Naive thymus-derived CD8-positive, alpha-beta T cell (primary cell): ENCODE data around the gene AP2A2. TPM values are rescaled to one million over a fixed set of nuclear protein-coding genes. Genes with fewer than 3 reads are reported as not detected.
"Not testable (repeated sequence)": the region's sequence is repeated elsewhere in the genome, so short reads cannot be mapped to it uniquely, and the experiment has no call there.

Source experiments
- ATAC-seq, 2 donors: fragments of 150-1000 bp; cut with Tn5 transposase in 1 of 2; sonication (Bioruptor Pico), chemical (Tn5 transposase) in 1 of 2; 1 replicate in 1 of 2; 2 replicates in 1 of 2; pipeline ENCODE4 v1.10.0; 2021; ENCODE audit warnings: mild to moderate bottlenecking in 2 of 2, moderate library complexity in 2 of 2
- POLR2A ChIA-PET: fragments of 350-600 bp; sonication (Branson Sonifier 250); formaldehyde crosslinking; loops from one replicate; lab custom pipeline; 2021; ENCODE audit warnings: antibody characterized with exemption; lab: Charles Lee
- DNase-seq, 10 donors: peaks; one replicate each; pipeline versions ENCODE4 v3.0.0 to v3.0.0-alpha.2; 2020 to 2022
- H3K27ac Mint-ChIP-seq, 10 donors: one replicate each; pipeline ENCODE4 v1.8.0; 2020 to 2022; ENCODE audit warnings: mild to moderate bottlenecking in 10 of 10, mixed read lengths in 10 of 10, moderate library complexity in 4 of 10, inconsistent platforms in 1 of 10
- H3K27me3 Mint-ChIP-seq, 5 donors: one replicate each; pipeline ENCODE4 v1.8.0; 2021 to 2022; ENCODE audit warnings: mixed read lengths in 5 of 5
- H3K36me3 Mint-ChIP-seq, 3 donors: one replicate each; pipeline ENCODE4 v1.8.0; 2020 to 2022; ENCODE audit warnings: mixed read lengths in 3 of 3, mild to moderate bottlenecking in 2 of 3, inconsistent platforms in 1 of 3
- H3K4me1 Mint-ChIP-seq, 4 donors: one replicate each; pipeline ENCODE4 v1.8.0; 2021 to 2022; ENCODE audit warnings: mixed read lengths in 4 of 4
- H3K4me3 Mint-ChIP-seq, 10 donors: one replicate each; pipeline ENCODE4 v1.8.0; 2020 to 2022; ENCODE audit warnings: mild to moderate bottlenecking in 10 of 10, mixed read lengths in 10 of 10, moderate library complexity in 6 of 10, inconsistent platforms in 1 of 10
- H3K9me3 Mint-ChIP-seq, 9 donors: one replicate each; pipeline ENCODE4 v1.8.0; 2020 to 2022; ENCODE audit warnings: mixed read lengths in 9 of 9, mild to moderate bottlenecking in 3 of 9, inconsistent platforms in 1 of 9, moderate library complexity in 1 of 9
- polyA plus RNA-seq, 3 donors: library from polyadenylated mRNA; unstranded; fragments of 300-500 nt; fragmentation: Illumina TruSeq; gene quantifications; one replicate each; pipeline ENCODE4 v1.2.3, GENCODE V29; 2021
- total RNA-seq, 8 experiments: library from RNA in 2 of 8; stranded (reverse) in 2 of 8; gene quantifications; one replicate each; pipeline ENCODE4 v1.2.3 and lab custom pipeline; 2021 to 2026

AP2A2 gene
- total and polyA plus RNA-seq, 5 experiments from 2014 or later: 8.2 to 80.8 (median 13.9) TPM

GRCh38 chr11:1009991-1010390 lies 84.3 kb downstream of the AP2A2 start:
- ATAC-seq (no peak), DNase-seq (no peak)
- H3K27me3 Mint-ChIP-seq: no peaks in the 10 kb centered on the region
- peak overlapping the region in 2 of 10 donors; percentile 28 to 42 for H3K27ac Mint-ChIP-seq
- peaks cover 0 to 60% (median 20%) of the 10 kb centered on the region in 3 donors for H3K36me3 Mint-ChIP-seq
- peaks cover 0 to 2% (median 0%) of the 10 kb centered on the region in 4 donors for H3K4me1 Mint-ChIP-seq
- POLR2A ChIA-PET: no interaction called here
- no peak overlapping the region for H3K4me3 Mint-ChIP-seq
- H3K9me3 Mint-ChIP-seq: no peaks in the 10 kb centered on the region

- Mint-ChIP-seq H3K9me3 (no peaks in the 10 kb centered on the region), H3K4me3 (no peak overlapping the region), H3K4me1 (peaks cover 3 to 6% (median 6%) of the 10 kb centered on the region in 4 donors), H3K27ac (no peak overlapping the region), H3K36me3 (peaks cover 0 to 53% (median 18%) of the 10 kb centered on the region in 3 donors), H3K27me3 (no peaks in the 10 kb centered on the region)
- DNase-seq: no peak
- POLR2A ChIA-PET: no interaction called here
- ATAC-seq: no peak
Measured at GRCh38 chr11:1010551-1011319, 85.1 kb downstream of the AP2A2 start.

- Mint-ChIP-seq H3K9me3 (peaks cover 0 to under 1% (median 0%) of the 10 kb centered on the region in 9 donors), H3K4me1 (peaks cover 7 to 12% (median 9%) of the 10 kb centered on the region in 4 donors), H3K27me3 (no peaks in the 10 kb centered on the region), H3K36me3 (peaks cover 0 to 47% (median 18%) of the 10 kb centered on the region in 3 donors), H3K4me3 (no peak overlapping the region), H3K27ac (no peak overlapping the region)
- no peak for ATAC-seq
- POLR2A ChIA-PET: no interaction called here
- DNase-seq: no peak
Measured at GRCh38 chr11:1011320-1011698, 85.6 kb downstream of the AP2A2 start.

- Mint-ChIP-seq H3K9me3 (peaks cover 0 to 10% (median 0%) of the 10 kb centered on the region in 9 donors), H3K4me3 (no peak overlapping the region), H3K4me1 (peaks cover 16 to 22% (median 18%) of the 10 kb centered on the region in 4 donors), H3K36me3 (peaks cover 0 to 38% (median 15%) of the 10 kb centered on the region in 3 donors), H3K27me3 (no peaks in the 10 kb centered on the region), H3K27ac (no peak overlapping the region)
- ATAC-seq: no peak
- POLR2A ChIA-PET: no interaction called here
- DNase-seq: no peak
Measured at GRCh38 chr11:1012291-1012690, 86.6 kb downstream of the AP2A2 start.

GRCh38 chr11:1012740-1013630 lies 87.3 kb downstream of the AP2A2 start:
- Mint-ChIP-seq H3K27me3 (no peaks in the 10 kb centered on the region), H3K36me3 (peaks cover 0 to 36% (median 13%) of the 10 kb centered on the region in 3 donors), H3K4me1 (peaks cover 21 to 29% (median 25%) of the 10 kb centered on the region in 4 donors), H3K9me3 (peaks cover 0 to 17% (median 0%) of the 10 kb centered on the region in 9 donors), H3K4me3 (no peak overlapping the region), H3K27ac (no peak overlapping the region)
- DNase-seq (no peak), ATAC-seq (no peak)
- POLR2A ChIA-PET: no interaction called here

GRCh38 chr11:1013631-1013935 lies 87.9 kb downstream of the AP2A2 start:
- no peak overlapping the region for H3K27ac Mint-ChIP-seq
- H3K27me3 Mint-ChIP-seq: no peaks in the 10 kb centered on the region
- peaks cover 0 to 31% (median 13%) of the 10 kb centered on the region in 3 donors for H3K36me3 Mint-ChIP-seq
- POLR2A ChIA-PET: no interaction called here
- H3K9me3 Mint-ChIP-seq: peaks cover 0 to 17% (median 0%) of the 10 kb centered on the region in 9 donors
- peaks cover 25 to 33% (median 28%) of the 10 kb centered on the region in 4 donors for H3K4me1 Mint-ChIP-seq
- ATAC-seq (no peak), DNase-seq (no peak)
- H3K4me3 Mint-ChIP-seq: no peak overlapping the region

- ATAC-seq (no peak), DNase-seq (no peak)
- H3K4me3 Mint-ChIP-seq: no peak overlapping the region
- peaks cover 25 to 33% (median 30%) of the 10 kb centered on the region in 4 donors for H3K4me1 Mint-ChIP-seq
- H3K9me3 Mint-ChIP-seq: peaks cover 0 to 17% (median 0%) of the 10 kb centered on the region in 9 donors
- POLR2A ChIA-PET: no interaction called here
- peaks cover 0 to 26% (median 13%) of the 10 kb centered on the region in 3 donors for H3K36me3 Mint-ChIP-seq
- no peak overlapping the region for H3K27ac Mint-ChIP-seq
- H3K27me3 Mint-ChIP-seq: no peaks in the 10 kb centered on the region
Measured at GRCh38 chr11:1014276-1014675, 88.6 kb downstream of the AP2A2 start.

- Mint-ChIP-seq H3K4me1 (peaks cover 25 to 33% (median 30%) of the 10 kb centered on the region in 4 donors), H3K36me3 (peaks cover 0 to 21% (median 7%) of the 10 kb centered on the region in 3 donors), H3K27me3 (no peaks in the 10 kb centered on the region), H3K9me3 (peaks cover 0 to 17% (median 0%) of the 10 kb centered on the region in 9 donors), H3K4me3 (no peak overlapping the region), H3K27ac (peak overlapping the region in 2 of 10 donors; percentile 47 to 56)
- POLR2A ChIA-PET: no interaction called here
- DNase-seq (no peak), ATAC-seq (no peak)
Measured at GRCh38 chr11:1015064-1015463, 89.4 kb downstream of the AP2A2 start.

GRCh38 chr11:1015826-1016545 lies 90.3 kb downstream of the AP2A2 start:
- POLR2A ChIA-PET: no interaction called here

GRCh38 chr11:1016610-1017126 lies 91.0 kb downstream of the AP2A2 start:
- H3K36me3 Mint-ChIP-seq, H3K4me3 Mint-ChIP-seq, DNase-seq, POLR2A ChIA-PET, ATAC-seq, H3K27me3 Mint-ChIP-seq: not testable (repeated sequence)
- Mint-ChIP-seq H3K4me1 (peaks cover 25 to 33% (median 30%) of the 10 kb centered on the region in 4 donors), H3K9me3 (peaks cover 0 to 17% (median 0%) of the 10 kb centered on the region in 9 donors), H3K27ac (peak overlapping the region in 5 of 10 donors; percentile 0 to 59 (median 3))

More at GRCh38 chr11:1015826-1016545, 90.3 kb downstream of the AP2A2 start:
- peaks cover 25 to 33% (median 30%) of the 10 kb centered on the region in 4 donors for H3K4me1 Mint-ChIP-seq
- DNase-seq (no peak), ATAC-seq (no peak)
- H3K27ac Mint-ChIP-seq: peak overlapping the region in 1 of 10 donors; percentile 59
- peaks cover 0 to 11% (median 0%) of the 10 kb centered on the region in 3 donors for H3K36me3 Mint-ChIP-seq
- no peak overlapping the region for H3K4me3 Mint-ChIP-seq
- peaks cover 0 to 17% (median 0%) of the 10 kb centered on the region in 9 donors for H3K9me3 Mint-ChIP-seq
- H3K27me3 Mint-ChIP-seq: no peaks in the 10 kb centered on the region

GRCh38 chr11:1017269-1018005 lies 91.8 kb downstream of the AP2A2 start:
- H3K4me1 Mint-ChIP-seq: peaks cover 25 to 33% (median 30%) of the 10 kb centered on the region in 4 donors
- H3K4me3 Mint-ChIP-seq: no peak overlapping the region
- ATAC-seq (no peak), DNase-seq (no peak)
- H3K36me3 Mint-ChIP-seq: no peaks in the 10 kb centered on the region
- H3K27me3 Mint-ChIP-seq: no peaks in the 10 kb centered on the region
- H3K27ac Mint-ChIP-seq: peak overlapping the region in 8 of 10 donors; percentile 1 to 59 (median 11)
- peaks cover 0 to 17% (median 0%) of the 10 kb centered on the region in 9 donors for H3K9me3 Mint-ChIP-seq
- POLR2A ChIA-PET: no interaction called here
